ENCODE measurements around the gene HS2ST1. TPM values are rescaled to one million over a fixed set of nuclear protein-coding genes. Genes with fewer than 3 reads are reported as not detected.

The HS2ST1 gene
- polyA plus RNA-seq, 4 donors = 4.1 to 37.8 (median 7.5) TPM

DNA sequence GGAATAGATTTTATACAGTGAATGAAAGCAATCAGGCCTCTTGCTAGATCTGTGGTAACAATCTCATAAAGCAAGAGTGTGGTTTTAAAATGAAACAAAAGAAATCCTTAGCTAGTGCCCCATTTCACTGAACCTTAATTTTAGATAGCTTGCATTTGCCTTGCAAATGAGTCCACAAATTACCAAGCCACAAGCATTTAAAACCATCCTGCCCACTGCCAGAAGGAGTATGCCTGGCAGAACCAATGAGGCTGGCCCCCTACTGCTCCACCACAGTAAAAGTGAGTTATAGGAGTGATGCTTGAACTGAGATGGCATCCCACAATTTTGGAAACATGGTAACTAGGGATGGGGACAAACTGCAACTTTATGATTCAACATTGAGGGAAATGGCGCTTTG, 207.8 kb downstream of the HS2ST1 start:
- DNase-seq (no peak), FAIRE-seq (no peak)
- WGBS, 3 donors = 95 to 97% (median 96%) methylated on average over 1 of the region's 1 CpG
- H3K9me3 ChIP-seq (ENCODE audit: control insufficient read depth in 2 of 2, insufficient read depth in 1 of 2, low read depth in 1 of 2, low read length in 1 of 2) = no peaks in the 10 kb centered on the region
- H3K27ac ChIP-seq (ENCODE audit: low read depth in 1 of 3, low read length in 2 of 3) = no peak overlapping the region
- no peak overlapping the region for H3K4me3 ChIP-seq (ENCODE audit: low read depth in 1 of 3, low read length in 3 of 3)
- H3K36me3 ChIP-seq (ENCODE audit: control insufficient read depth in 3 of 3, insufficient read depth in 2 of 3, low read depth in 1 of 3, low read length in 3 of 3) = no peaks in the 10 kb centered on the region
- H3K27me3 ChIP-seq (ENCODE audit: control insufficient read depth in 3 of 3, insufficient read depth in 3 of 3, low read length in 3 of 3) = no peaks in the 10 kb centered on the region
- H3K4me1 ChIP-seq (ENCODE audit: control insufficient read depth in 3 of 3, insufficient read depth in 2 of 3, low read depth in 1 of 3, low read length in 2 of 3) = no peaks in the 10 kb centered on the region

DNA sequence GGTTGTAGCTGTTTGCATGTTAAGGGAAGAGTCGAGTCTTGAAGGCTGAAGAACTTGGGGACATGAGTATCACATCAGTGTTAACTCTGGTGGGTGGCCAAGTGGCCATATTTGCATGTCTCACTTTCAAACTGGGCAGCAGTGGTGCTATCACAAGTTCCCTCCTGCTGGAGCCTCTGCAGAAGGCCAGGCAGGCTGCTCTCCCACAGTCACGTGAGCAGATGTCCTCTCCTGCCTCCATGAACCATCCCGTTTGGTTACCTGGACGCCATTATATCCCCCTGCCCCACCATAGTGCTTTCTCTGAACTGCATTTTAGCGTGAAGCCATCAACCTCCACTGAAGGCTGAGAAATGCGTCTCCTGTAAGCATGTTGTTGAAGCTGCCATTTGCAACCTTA, 209.2 kb downstream of the HS2ST1 start:
- 81 to 88% (median 86%) methylated on average over 6 of the region's 6 CpGs for WGBS, 3 donors
- Histone ChIP-seq H3K9me3 (ENCODE audit: control insufficient read depth in 2 of 2, insufficient read depth in 1 of 2, low read depth in 1 of 2, low read length in 1 of 2) (no peaks in the 10 kb centered on the region), H3K27me3 (ENCODE audit: control insufficient read depth in 3 of 3, insufficient read depth in 3 of 3, low read length in 3 of 3) (no peaks in the 10 kb centered on the region), H3K36me3 (ENCODE audit: control insufficient read depth in 3 of 3, insufficient read depth in 2 of 3, low read depth in 1 of 3, low read length in 3 of 3) (no peaks in the 10 kb centered on the region), H3K27ac (ENCODE audit: low read depth in 1 of 3, low read length in 2 of 3) (no peak overlapping the region), H3K4me3 (ENCODE audit: low read depth in 1 of 3, low read length in 3 of 3) (no peak overlapping the region), H3K4me1 (ENCODE audit: control insufficient read depth in 3 of 3, insufficient read depth in 2 of 3, low read depth in 1 of 3, low read length in 2 of 3) (no peaks in the 10 kb centered on the region)
- FAIRE-seq (no peak), DNase-seq (no peak)

DNA sequence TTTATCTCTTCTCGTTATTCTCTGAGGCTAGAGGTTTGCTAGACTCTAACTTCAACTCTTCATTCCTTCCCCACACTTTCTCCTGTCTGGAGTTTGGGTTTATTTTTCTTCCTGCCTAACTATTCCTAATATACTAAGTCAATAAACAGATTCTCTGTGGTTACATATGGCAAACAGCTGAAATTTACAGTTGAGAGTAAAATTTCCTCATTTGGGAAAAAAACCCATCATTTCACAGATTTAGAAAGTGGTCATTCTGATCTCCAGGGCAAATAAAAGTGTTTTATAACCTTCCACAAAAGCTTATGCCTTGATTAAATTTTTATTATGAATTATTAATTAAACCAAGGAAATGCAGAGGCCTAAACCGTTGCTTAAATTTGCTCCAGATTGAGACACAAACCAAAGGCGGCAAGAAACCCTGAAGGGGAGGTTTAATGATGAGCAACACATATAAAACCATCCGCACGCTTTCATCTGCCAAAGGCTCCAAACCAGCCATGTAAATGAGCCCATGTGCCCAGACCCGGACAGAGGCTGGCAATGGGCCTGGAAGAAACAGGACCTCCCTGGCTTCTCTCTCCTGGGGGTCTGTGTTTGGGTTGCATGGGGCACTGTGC, 212.6 kb downstream of the HS2ST1 start:
- no peak for FAIRE-seq
- WGBS, 3 donors = 88 to 91% (median 91%) methylated on average over 6 of the region's 6 CpGs

DNA sequence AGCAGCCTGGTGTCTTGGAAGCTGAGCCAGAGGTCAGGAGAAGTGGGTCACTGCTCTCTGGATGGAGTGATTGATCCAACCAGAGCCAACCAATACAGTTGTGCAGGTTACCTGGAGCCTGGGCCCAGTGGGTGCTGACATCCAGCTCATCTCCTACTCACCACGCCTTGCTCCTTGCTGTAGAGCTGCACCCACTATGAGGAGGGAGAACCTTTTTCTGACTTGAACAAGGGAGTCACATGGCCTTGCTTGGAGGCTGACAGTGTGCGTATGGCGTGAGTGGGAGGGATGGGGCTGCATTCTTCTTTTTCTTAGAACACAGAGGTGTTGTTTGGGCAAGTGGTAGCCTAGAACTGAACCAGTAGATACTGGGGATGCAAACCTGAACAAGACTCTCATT, 213.1 kb downstream of the HS2ST1 start:
- Histone ChIP-seq H3K4me1 (ENCODE audit: control insufficient read depth in 3 of 3, insufficient read depth in 2 of 3, low read depth in 1 of 3, low read length in 2 of 3) (peaks cover 0 to 5% (median 0%) of the 10 kb centered on the region in 3 donors), H3K9me3 (ENCODE audit: control insufficient read depth in 2 of 2, insufficient read depth in 1 of 2, low read depth in 1 of 2, low read length in 1 of 2) (no peaks in the 10 kb centered on the region), H3K27ac (ENCODE audit: low read depth in 1 of 3, low read length in 2 of 3) (no peak overlapping the region), H3K27me3 (ENCODE audit: control insufficient read depth in 3 of 3, insufficient read depth in 3 of 3, low read length in 3 of 3) (no peaks in the 10 kb centered on the region), H3K4me3 (ENCODE audit: low read depth in 1 of 3, low read length in 3 of 3) (no peak overlapping the region), H3K36me3 (ENCODE audit: control insufficient read depth in 3 of 3, insufficient read depth in 2 of 3, low read depth in 1 of 3, low read length in 3 of 3) (no peaks in the 10 kb centered on the region)
- FAIRE-seq (no peak), DNase-seq (no peak)
- WGBS, 3 donors = 91 to 94% (median 93%) methylated on average over 3 of the region's 3 CpGs

More for the DNA sequence above, 212.6 kb downstream of the HS2ST1 start:
- no peak overlapping the region for H3K4me3 ChIP-seq (ENCODE audit: low read depth in 1 of 3, low read length in 3 of 3)
- no peak for DNase-seq
- H3K27ac ChIP-seq (ENCODE audit: low read depth in 1 of 3, low read length in 2 of 3) = no peak overlapping the region
- no peaks in the 10 kb centered on the region for H3K9me3 ChIP-seq (ENCODE audit: control insufficient read depth in 2 of 2, insufficient read depth in 1 of 2, low read depth in 1 of 2, low read length in 1 of 2)
- H3K27me3 ChIP-seq (ENCODE audit: control insufficient read depth in 3 of 3, insufficient read depth in 3 of 3, low read length in 3 of 3) = no peaks in the 10 kb centered on the region
- peaks cover 0 to 2% (median 0%) of the 10 kb centered on the region in 3 donors for H3K4me1 ChIP-seq (ENCODE audit: control insufficient read depth in 3 of 3, insufficient read depth in 2 of 3, low read depth in 1 of 3, low read length in 2 of 3)
- no peaks in the 10 kb centered on the region for H3K36me3 ChIP-seq (ENCODE audit: control insufficient read depth in 3 of 3, insufficient read depth in 2 of 3, low read depth in 1 of 3, low read length in 3 of 3)

DNA sequence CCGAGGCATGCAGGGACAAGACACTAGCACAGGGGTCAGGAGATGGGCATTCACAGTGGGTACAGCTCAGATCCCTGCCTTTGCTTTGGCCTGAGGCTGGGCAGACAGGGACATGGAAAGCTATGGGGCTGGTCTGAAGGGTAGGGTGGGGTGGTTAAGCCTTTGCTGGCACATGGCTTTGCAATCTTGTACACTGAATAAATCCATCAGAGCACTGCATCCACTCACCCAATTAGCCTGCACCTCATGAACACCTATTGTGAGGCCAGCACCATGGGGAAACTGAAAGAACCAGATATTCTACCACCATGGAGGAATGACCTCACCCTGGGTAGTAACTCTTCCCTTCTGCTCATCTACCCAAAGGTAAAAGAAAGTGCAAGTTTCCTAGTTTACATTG, 214.6 kb downstream of the HS2ST1 start:
- H3K27ac ChIP-seq (ENCODE audit: low read depth in 1 of 3, low read length in 2 of 3) = peak overlapping the region in 1 of 3 donors; percentile 21
- H3K9me3 ChIP-seq (ENCODE audit: control insufficient read depth in 2 of 2, insufficient read depth in 1 of 2, low read depth in 1 of 2, low read length in 1 of 2) = no peaks in the 10 kb centered on the region
- DNase-seq = no peak
- no peaks in the 10 kb centered on the region for H3K27me3 ChIP-seq (ENCODE audit: control insufficient read depth in 3 of 3, insufficient read depth in 3 of 3, low read length in 3 of 3)
- no peak overlapping the region for H3K4me3 ChIP-seq (ENCODE audit: low read depth in 1 of 3, low read length in 3 of 3)
- FAIRE-seq = no peak
- no peaks in the 10 kb centered on the region for H3K36me3 ChIP-seq (ENCODE audit: control insufficient read depth in 3 of 3, insufficient read depth in 2 of 3, low read depth in 1 of 3, low read length in 3 of 3)
- 47 to 82% (median 78%) methylated on average over 1 of the region's 1 CpG for WGBS, 3 donors
- peaks cover 0 to 10% (median 0%) of the 10 kb centered on the region in 3 donors for H3K4me1 ChIP-seq (ENCODE audit: control insufficient read depth in 3 of 3, insufficient read depth in 2 of 3, low read depth in 1 of 3, low read length in 2 of 3)

DNA sequence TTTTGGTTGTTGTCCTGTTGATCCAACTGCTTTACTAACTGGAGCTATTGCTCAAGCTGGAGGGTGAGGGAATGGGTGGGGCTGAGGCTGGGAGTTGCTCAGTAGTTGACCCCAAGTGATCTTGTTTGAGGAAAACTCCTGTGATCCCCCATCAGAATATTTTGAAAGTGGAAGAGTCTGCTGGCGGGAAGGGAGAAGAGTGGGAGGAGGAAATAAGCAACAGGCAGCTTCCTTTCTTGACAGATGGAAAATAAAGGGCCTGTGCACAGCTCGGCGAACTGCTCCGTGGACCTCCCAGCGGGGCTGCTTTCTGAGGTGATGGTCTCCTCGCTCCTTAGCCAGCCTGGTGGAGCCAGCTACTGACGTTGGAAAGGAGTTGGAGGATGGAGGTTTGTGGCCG, 215.2 kb downstream of the HS2ST1 start:
- Histone ChIP-seq H3K27me3 (ENCODE audit: control insufficient read depth in 3 of 3, insufficient read depth in 3 of 3, low read length in 3 of 3) (no peaks in the 10 kb centered on the region), H3K4me1 (ENCODE audit: control insufficient read depth in 3 of 3, insufficient read depth in 2 of 3, low read depth in 1 of 3, low read length in 2 of 3) (peaks cover 0 to 11% (median 0%) of the 10 kb centered on the region in 3 donors), H3K27ac (ENCODE audit: low read depth in 1 of 3, low read length in 2 of 3) (peak overlapping the region in 1 of 3 donors; percentile 8), H3K36me3 (ENCODE audit: control insufficient read depth in 3 of 3, insufficient read depth in 2 of 3, low read depth in 1 of 3, low read length in 3 of 3) (no peaks in the 10 kb centered on the region), H3K9me3 (ENCODE audit: control insufficient read depth in 2 of 2, insufficient read depth in 1 of 2, low read depth in 1 of 2, low read length in 1 of 2) (no peaks in the 10 kb centered on the region), H3K4me3 (ENCODE audit: low read depth in 1 of 3, low read length in 3 of 3) (no peak overlapping the region)
- 59 to 89% (median 70%) methylated on average over 8 of the region's 8 CpGs for WGBS, 3 donors
- no peak for FAIRE-seq
- DNase-seq = no peak

DNA sequence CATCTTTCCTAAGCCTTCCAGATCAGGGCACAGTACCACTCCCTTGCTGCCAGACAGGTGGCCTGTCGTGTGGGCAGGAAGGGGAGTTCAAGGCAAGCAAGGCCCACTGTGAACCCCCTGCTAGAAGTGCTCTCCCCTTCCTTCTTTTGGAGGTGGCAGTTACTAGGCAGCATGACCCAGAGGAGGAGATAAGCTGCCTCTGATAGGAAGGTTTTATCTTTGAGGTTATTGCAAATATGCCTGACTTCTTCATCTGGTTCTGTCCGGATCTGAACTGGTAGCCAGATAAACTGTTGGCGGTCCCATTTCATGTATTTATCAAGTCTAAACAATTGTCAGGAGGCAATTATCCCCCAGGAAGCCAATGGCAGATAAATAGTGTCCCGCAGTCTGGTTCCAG, 216.0 kb downstream of the HS2ST1 start:
- DNase-seq = no peak
- Histone ChIP-seq H3K9me3 (ENCODE audit: control insufficient read depth in 2 of 2, insufficient read depth in 1 of 2, low read depth in 1 of 2, low read length in 1 of 2) (no peaks in the 10 kb centered on the region), H3K4me3 (ENCODE audit: low read depth in 1 of 3, low read length in 3 of 3) (no peak overlapping the region), H3K36me3 (ENCODE audit: control insufficient read depth in 3 of 3, insufficient read depth in 2 of 3, low read depth in 1 of 3, low read length in 3 of 3) (no peaks in the 10 kb centered on the region), H3K4me1 (ENCODE audit: control insufficient read depth in 3 of 3, insufficient read depth in 2 of 3, low read depth in 1 of 3, low read length in 2 of 3) (peaks cover 0 to 11% (median 0%) of the 10 kb centered on the region in 3 donors), H3K27me3 (ENCODE audit: control insufficient read depth in 3 of 3, insufficient read depth in 3 of 3, low read length in 3 of 3) (no peaks in the 10 kb centered on the region), H3K27ac (ENCODE audit: low read depth in 1 of 3, low read length in 2 of 3) (peak overlapping the region in 1 of 3 donors; percentile 8)
- WGBS, 3 donors = 41 to 69% (median 51%) methylated on average over 4 of the region's 4 CpGs
- no peak for FAIRE-seq

DNA sequence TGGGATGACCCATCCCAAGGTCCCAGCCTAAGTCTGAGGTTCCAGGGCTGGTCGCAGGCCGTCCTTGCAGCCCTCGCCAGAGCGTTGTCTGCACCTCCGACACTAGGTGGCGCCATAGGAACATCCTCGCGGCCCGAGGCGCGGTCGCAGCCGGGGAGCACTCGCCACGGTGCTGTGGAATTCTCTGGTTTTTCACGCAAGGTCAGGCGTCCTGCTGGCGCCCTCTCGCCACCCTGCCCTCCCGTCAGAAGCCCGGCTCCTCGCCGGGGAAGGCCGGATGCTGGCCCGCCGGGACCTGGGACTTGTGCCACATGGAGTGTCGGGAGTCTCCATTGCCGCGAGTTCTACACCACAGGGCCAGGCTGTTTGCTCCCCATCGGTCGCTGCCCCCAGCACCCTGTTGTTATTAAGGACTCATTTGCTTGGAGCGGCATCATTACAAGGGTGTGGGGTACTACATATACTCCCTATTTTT, 217.4 kb downstream of the HS2ST1 start:
- WGBS, 3 donors = 1 to 2% (median 1%) methylated on average over 32 of the region's 32 CpGs
- peak; percentile 69 to 90 for DNase-seq
- Histone ChIP-seq H3K9me3 (ENCODE audit: control insufficient read depth in 2 of 2, insufficient read depth in 1 of 2, low read depth in 1 of 2, low read length in 1 of 2) (no peaks in the 10 kb centered on the region), H3K36me3 (ENCODE audit: control insufficient read depth in 3 of 3, insufficient read depth in 2 of 3, low read depth in 1 of 3, low read length in 3 of 3) (no peaks in the 10 kb centered on the region), H3K4me3 (ENCODE audit: low read depth in 1 of 3, low read length in 3 of 3) (peak overlapping the region in 2 of 3 donors; percentile 20 to 49), H3K4me1 (ENCODE audit: control insufficient read depth in 3 of 3, insufficient read depth in 2 of 3, low read depth in 1 of 3, low read length in 2 of 3) (peaks cover 0 to 11% (median 0%) of the 10 kb centered on the region in 3 donors), H3K27ac (ENCODE audit: low read depth in 1 of 3, low read length in 2 of 3) (peak overlapping the region in 1 of 3 donors; percentile 41), H3K27me3 (ENCODE audit: control insufficient read depth in 3 of 3, insufficient read depth in 3 of 3, low read length in 3 of 3) (no peaks in the 10 kb centered on the region)
- no peak for FAIRE-seq
